Natural killer cell (primary cell): ENCODE measurements around the gene USP28. TPM values are rescaled to one million over a fixed set of nuclear protein-coding genes. Genes with fewer than 3 reads are reported as not detected.

ENCODE experiments used
- ATAC-seq, 3 donors: fragments of 150-1000 bp in 2 of 3; fragments of 200-7000 bp in 1 of 3; cut with Tn5 transposase; 1 replicate in 1 of 3; 2 replicates in 2 of 3; pipeline ENCODE4 v1.10.0; 2021; ENCODE audit warnings: mild to moderate bottlenecking in 2 of 3, moderate library complexity in 2 of 3
- DNase-seq, 2 donors: peaks; one replicate each; pipeline versions ENCODE4 v3.0.0 to v3.0.0-alpha.2; 2013 to 2021; ENCODE audit warnings: mixed read lengths in 1 of 2
- H3K27ac ChIP-seq: one replicate; pipeline ENCODE4 v1.5.1; 2013; ENCODE audit warnings: mild to moderate bottlenecking, low read length
- H3K27me3 ChIP-seq: one replicate; pipeline ENCODE4 v1.6.1; 2013; ENCODE audit warnings: low read length; ENCODE audit not compliant: control insufficient read depth, insufficient read depth
- H3K36me3 ChIP-seq: one replicate; pipeline ENCODE4 v1.6.1; 2013; ENCODE audit warnings: low read length; ENCODE audit not compliant: control insufficient read depth, insufficient read depth
- H3K4me1 ChIP-seq: one replicate; pipeline ENCODE4 v1.6.1; 2013; ENCODE audit warnings: low read length; ENCODE audit not compliant: control insufficient read depth, insufficient read depth
- H3K4me3 ChIP-seq: one replicate; pipeline ENCODE4 v1.5.1; 2013; ENCODE audit warnings: low read length
- H3K9me3 ChIP-seq: one replicate; pipeline ENCODE4 v1.6.1; 2013; ENCODE audit warnings: low read length; ENCODE audit not compliant: control insufficient read depth, insufficient read depth
- H3K27ac Mint-ChIP-seq, 2 donors: one replicate each; pipeline ENCODE4 v1.8.0; 2022; ENCODE audit warnings: mild to moderate bottlenecking in 2 of 2, mixed read lengths in 2 of 2, moderate library complexity in 1 of 2
- H3K27me3 Mint-ChIP-seq, 2 donors: one replicate each; pipeline ENCODE4 v1.8.0; 2022; ENCODE audit warnings: low read depth in 2 of 2, mixed read lengths in 2 of 2
- H3K36me3 Mint-ChIP-seq: one replicate; pipeline ENCODE4 v1.8.0; 2022; ENCODE audit warnings: mixed read lengths
- H3K4me1 Mint-ChIP-seq, 2 donors: one replicate each; pipeline ENCODE4 v1.8.0; 2022; ENCODE audit warnings: mixed read lengths in 2 of 2
- H3K4me3 Mint-ChIP-seq: one replicate; pipeline ENCODE4 v1.8.0; 2022; ENCODE audit warnings: mild to moderate bottlenecking, moderate library complexity, mixed read lengths
- H3K9me3 Mint-ChIP-seq, 2 donors: one replicate each; pipeline ENCODE4 v1.8.0; 2022; ENCODE audit warnings: mixed read lengths in 2 of 2
- WGBS: methylation state at CpG from one replicate; pipeline ENCODE4 v1.1.7; 2013; ENCODE audit warnings: missing lambda C conversion rate; ENCODE audit not compliant: insufficient coverage; 5-methylcytosine and 5-hydroxymethylcytosine counted together
- intact Hi-C: fragments of 100-400 bp; cut with micrococcal nuclease; formaldehyde crosslinking; loops from one replicate; pipeline ENCODE4 v1.14.2; 2022
- total RNA-seq, 4 donors: library from RNA; stranded (reverse); fragments of 120-200 nt in 1 of 4; gene quantifications; one replicate each; pipeline versions ENCODE4 v1.2.3 to v1.2.4, GENCODE V29; 2013 to 2022
- TF ChIP-seq, protein P1 (sequence below): fragments of 200-600 bp; IDR thresholded peaks from one replicate; pipeline ENCODE4 v1.8.0; 2022; ENCODE audit warnings: antibody characterized with exemption

Gene USP28
- total RNA-seq, 3 donors from 2014 or later (not counting 1 experiment from before 2014, with no cell fraction given), result 118 to 160 (median 132) TPM

DNA sequence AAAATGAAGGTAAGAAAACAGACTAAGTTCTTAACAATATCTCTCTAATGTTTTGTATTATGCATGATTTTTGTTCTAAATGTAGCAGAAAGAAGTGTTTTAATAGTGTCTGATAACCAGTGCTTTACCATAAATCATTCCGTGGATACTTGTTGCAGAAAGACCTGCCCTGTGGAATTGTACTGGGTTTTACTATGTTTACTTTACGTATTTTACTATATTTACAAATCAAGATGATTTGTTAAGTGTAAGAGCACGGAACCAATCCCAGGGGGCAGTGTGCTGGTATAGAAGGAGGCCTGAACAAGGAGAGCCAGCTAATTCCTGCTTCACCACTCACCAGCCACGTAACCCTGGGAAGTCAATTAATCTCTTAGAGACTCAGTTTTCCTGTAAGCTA is 30.7 kb upstream of the USP28 start:
- H3K4me3 Mint-ChIP-seq, result no peak overlapping the region
- no CpG with 5 or more reads among the region's 4 CpGs for WGBS
- no peaks in the 10 kb centered on the region for H3K27me3 ChIP-seq
- H3K27ac ChIP-seq, result no peak overlapping the region
- no peak overlapping the region for H3K4me3 ChIP-seq
- no peaks in the 10 kb centered on the region for H3K4me1 Mint-ChIP-seq
- DNase-seq (no peak), ATAC-seq (no peak)
- H3K9me3 ChIP-seq, result no peaks in the 10 kb centered on the region
- no peaks in the 10 kb centered on the region for H3K9me3 Mint-ChIP-seq
- no peaks in the 10 kb centered on the region for H3K4me1 ChIP-seq
- H3K27me3 Mint-ChIP-seq, result peaks cover 21 to 45% of the 10 kb centered on the region in 2 donors
- H3K36me3 Mint-ChIP-seq, result no peaks in the 10 kb centered on the region
- no peak overlapping the region for H3K27ac Mint-ChIP-seq
- TF ChIP-seq, protein P1, sequence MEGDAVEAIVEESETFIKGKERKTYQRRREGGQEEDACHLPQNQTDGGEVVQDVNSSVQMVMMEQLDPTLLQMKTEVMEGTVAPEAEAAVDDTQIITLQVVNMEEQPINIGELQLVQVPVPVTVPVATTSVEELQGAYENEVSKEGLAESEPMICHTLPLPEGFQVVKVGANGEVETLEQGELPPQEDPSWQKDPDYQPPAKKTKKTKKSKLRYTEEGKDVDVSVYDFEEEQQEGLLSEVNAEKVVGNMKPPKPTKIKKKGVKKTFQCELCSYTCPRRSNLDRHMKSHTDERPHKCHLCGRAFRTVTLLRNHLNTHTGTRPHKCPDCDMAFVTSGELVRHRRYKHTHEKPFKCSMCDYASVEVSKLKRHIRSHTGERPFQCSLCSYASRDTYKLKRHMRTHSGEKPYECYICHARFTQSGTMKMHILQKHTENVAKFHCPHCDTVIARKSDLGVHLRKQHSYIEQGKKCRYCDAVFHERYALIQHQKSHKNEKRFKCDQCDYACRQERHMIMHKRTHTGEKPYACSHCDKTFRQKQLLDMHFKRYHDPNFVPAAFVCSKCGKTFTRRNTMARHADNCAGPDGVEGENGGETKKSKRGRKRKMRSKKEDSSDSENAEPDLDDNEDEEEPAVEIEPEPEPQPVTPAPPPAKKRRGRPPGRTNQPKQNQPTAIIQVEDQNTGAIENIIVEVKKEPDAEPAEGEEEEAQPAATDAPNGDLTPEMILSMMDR, result no peak
- intact Hi-C loops, result no loop called here
- H3K36me3 ChIP-seq, result no peaks in the 10 kb centered on the region

DNA sequence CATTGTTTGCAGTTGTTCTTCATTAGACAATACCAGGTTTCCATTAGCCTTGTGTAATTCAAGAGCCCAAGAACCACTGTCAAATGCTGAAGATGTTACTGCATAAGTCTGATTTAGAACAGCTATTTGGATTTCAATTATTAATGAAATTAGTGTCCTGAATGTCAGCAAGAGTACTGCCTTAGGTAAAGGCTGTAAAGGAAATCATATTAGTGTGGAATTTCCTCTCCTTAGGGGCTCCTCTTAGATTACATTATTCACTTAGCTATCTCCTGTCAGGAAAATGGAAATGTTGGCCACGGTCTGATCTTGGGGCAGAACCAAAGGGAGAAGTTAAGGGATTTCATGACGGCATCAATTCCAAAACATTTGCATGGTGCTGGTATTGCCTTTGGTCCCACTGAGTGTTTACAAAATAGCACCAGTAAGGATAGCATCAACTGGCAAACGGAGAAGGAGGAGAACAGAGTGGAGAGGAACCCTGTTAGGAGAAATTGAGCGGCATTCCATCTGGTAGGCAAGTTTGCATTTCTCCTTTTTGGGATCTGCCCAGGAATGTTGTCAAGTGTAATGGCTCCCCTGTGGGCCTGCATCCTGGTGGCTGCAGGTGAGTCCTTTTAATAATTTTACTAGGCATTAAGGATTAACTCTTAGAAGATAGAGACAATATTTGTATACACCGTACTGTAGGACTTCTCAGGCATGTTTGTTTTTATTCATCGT is 29.2 kb upstream of the USP28 start, which contains the start of gene HTR3B:
TSS of gene HTR3B (plus strand) at position 418 of the 723 bp plus-strand sequence. CDS start at position 556, 138 bp downstream.
- H3K27ac Mint-ChIP-seq, result no peak within 1 kb of the TSS
- no peak within 1 kb of the TSS for H3K27ac ChIP-seq
- H3K4me1 ChIP-seq, result no peaks in the 10 kb centered on the region
- intact Hi-C loops, result no loop called here
- WGBS, result 78% methylated on average over 6 of the region's 6 CpGs
- H3K4me3 Mint-ChIP-seq, result no peak within 1 kb of the TSS
- TF ChIP-seq, protein P1, result no peak
- H3K9me3 ChIP-seq, result no peaks in the 10 kb centered on the region
- H3K9me3 Mint-ChIP-seq, result no peaks in the 10 kb centered on the region
- no peak for DNase-seq
- no peaks in the 10 kb centered on the region for H3K4me1 Mint-ChIP-seq
- H3K27me3 ChIP-seq, result no peaks in the 10 kb centered on the region
- no peaks in the 10 kb centered on the region for H3K36me3 ChIP-seq
- H3K4me3 ChIP-seq, result no peak within 1 kb of the TSS
- ATAC-seq, result no peak
- H3K36me3 Mint-ChIP-seq, result no peaks in the 10 kb centered on the region
- peaks cover 22 to 43% of the 10 kb centered on the region in 2 donors for H3K27me3 Mint-ChIP-seq

DNA sequence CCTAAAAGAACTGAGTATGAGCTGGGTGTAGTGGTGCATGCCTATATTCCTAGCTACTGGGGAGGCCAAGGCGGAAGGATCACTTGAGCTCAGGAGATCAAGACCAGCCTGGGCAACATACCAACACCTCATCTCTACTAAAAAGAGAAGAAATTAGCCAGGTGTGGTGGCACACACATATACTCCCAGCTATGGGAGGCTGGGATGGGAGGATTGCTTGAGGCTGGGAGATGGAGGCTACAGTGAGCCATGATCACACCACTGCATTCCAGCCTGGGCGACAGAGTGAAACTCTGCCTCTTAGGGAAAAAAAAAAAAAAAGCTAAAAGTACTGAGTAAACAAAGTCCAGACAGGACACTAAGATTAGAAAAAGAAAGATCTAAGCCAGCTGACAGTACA is 25.8 kb upstream of the USP28 start:
- no peaks in the 10 kb centered on the region for H3K4me1 ChIP-seq
- no peaks in the 10 kb centered on the region for H3K36me3 ChIP-seq
- Mint-ChIP-seq H3K4me3 (no peak overlapping the region), H3K36me3 (no peaks in the 10 kb centered on the region), H3K27me3 (peaks cover 11 to 15% of the 10 kb centered on the region in 2 donors), H3K27ac (no peak overlapping the region), H3K9me3 (no peaks in the 10 kb centered on the region), H3K4me1 (peaks cover 9% of the 10 kb centered on the region in 2 donors)
- H3K9me3 ChIP-seq, result no peaks in the 10 kb centered on the region
- ATAC-seq, result no peak
- intact Hi-C loops, result no loop called here
- no peak for DNase-seq
- no peak overlapping the region for H3K4me3 ChIP-seq
- H3K27me3 ChIP-seq, result no peaks in the 10 kb centered on the region
- no peak overlapping the region for H3K27ac ChIP-seq
- TF ChIP-seq, protein P1, result no peak
- WGBS, result 100% methylated on average over 1 of the region's 2 CpGs
